ENCODE measurements around the gene BTBD19.
"Not testable (repeated sequence)": the region's sequence is repeated elsewhere in the genome, so short reads cannot be mapped to it uniquely, and the experiment has no call there.

Gene BTBD19, protein sequence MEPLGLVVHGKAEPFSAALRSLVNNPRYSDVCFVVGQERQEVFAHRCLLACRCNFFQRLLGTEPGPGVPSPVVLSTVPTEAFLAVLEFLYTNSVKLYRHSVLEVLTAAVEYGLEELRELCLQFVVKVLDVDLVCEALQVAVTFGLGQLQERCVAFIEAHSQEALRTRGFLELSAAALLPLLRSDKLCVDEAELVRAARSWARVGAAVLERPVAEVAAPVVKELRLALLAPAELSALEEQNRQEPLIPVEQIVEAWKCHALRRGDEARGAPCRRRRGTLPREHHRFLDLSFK

DNA sequence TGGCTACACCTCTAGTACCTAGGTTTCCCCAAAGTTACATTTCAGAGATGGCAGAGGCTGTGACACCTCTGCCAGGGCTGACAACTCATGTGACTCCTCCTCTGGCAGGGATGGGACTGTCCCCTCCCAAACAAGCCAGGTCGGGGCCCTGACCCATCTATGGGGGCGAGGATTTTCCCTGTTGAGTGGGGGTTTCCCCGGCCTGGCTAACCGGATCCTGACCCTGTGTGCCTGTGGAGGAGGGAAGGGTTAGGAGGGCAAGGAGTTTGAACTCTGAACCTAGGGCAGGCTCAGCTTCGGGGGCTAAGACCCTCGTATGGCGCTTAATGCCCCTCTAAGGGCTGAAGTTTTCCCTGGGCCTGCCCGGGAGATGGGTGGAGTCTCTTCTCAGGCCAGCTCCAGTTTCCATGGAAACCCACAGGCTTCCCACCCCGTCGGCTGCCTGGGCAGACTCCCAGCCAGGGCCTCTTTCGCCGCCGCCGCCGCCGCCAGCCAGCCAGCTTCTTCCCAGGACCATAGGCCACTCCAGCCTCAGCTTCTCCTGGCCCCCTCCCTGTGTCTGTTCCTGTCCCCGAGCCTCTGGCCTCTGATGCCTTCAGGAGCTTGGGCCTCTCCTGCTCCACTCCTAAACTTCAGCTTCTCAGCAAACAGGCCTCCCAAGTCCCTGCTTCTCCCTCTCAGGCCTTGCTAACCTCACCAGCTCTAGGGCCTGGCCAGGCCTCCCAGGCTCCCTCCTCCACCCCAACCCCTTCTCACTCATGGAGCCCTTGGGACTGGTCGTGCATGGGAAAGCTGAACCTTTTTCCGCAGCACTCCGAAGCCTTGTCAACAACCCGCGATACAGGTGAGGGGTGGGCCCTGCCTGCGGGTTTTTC, at the start of gene BTBD19:
TSS of gene BTBD19 (plus strand) at position 461 of the 875 bp plus-strand sequence. CDS start at position 759, 298 bp downstream.
- Mint-ChIP-seq H3K4me1 (peaks cover 70% of the 10 kb centered on the region), H3K36me3 (peaks cover 19% of the 10 kb centered on the region), H3K4me3 (peak within 1 kb of the TSS; percentile 81), H3K9me3 (no peaks in the 10 kb centered on the region), H3K27me3 (no peaks in the 10 kb centered on the region), H3K27ac (peak within 1 kb of the TSS; percentile 95)

DNA sequence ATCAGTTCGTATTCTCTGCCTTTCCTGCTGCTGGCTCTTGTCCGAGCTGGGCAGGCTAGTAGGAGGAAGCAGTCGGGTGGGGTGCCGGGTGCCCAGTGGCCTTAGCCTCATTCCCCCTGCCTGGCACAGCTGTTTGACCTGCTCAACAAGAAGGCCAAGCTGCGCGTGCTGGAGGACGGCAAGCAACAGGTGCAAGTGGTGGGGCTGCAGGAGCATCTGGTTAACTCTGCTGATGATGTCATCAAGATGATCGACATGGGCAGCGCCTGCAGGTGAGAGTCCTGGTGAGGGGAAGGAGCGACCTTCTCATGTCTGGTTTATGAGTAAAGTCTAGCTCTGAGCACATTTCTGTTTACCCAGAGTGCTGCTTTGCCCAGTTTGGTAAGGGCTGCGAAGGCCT, 49.2 kb upstream of the BTBD19 start:
- Mint-ChIP-seq H3K27ac (no peak overlapping the region), H3K9me3 (no peaks in the 10 kb centered on the region), H3K4me3 (no peak overlapping the region), H3K4me1 (peaks cover 4% of the 10 kb centered on the region), H3K36me3 (no peaks in the 10 kb centered on the region), H3K27me3 (no peaks in the 10 kb centered on the region)

DNA sequence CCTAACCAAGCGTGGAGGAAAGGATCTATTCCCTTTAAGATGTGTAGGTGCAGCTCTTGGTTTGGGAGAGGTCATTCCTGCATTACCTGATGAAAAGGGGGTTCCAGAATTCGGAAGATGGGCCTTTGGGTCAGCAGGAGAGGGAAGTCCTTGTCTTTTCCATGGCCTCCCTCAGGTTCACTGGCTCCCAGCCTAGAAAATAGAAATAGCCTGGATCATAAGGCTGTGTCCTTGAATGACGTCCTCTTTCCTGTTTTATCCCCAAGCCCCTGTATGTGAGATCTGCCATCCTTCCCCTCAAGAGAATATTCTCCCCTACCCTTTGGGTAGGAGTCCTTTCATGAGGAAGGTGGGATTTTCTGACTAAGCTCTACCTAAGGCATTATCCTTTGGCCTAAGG, 47.4 kb upstream of the BTBD19 start:
- Mint-ChIP-seq H3K36me3 (no peaks in the 10 kb centered on the region), H3K27me3 (no peaks in the 10 kb centered on the region), H3K4me1 (peaks cover 4% of the 10 kb centered on the region), H3K9me3 (no peaks in the 10 kb centered on the region), H3K4me3 (no peak overlapping the region), H3K27ac (no peak overlapping the region)

DNA sequence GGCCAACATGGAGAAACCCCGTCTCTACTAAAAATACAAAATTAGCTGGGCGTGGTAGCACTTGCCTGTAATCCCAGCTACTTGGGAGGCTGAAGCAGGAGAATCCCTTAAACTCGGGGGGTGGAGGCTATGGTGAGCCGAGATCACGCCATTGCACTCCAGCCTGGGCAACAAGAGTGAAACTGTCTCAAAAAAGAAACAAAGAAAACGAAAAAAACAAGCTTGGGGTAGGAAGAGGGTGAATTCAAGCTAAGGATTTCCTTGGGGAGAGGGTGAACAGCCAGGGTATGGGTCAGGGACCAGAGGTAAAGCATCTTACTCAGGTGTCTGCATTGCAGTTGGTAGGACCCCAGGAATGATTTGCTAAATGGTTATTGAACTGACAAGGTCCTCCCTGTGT, 41.9 kb upstream of the BTBD19 start:
- H3K36me3 Mint-ChIP-seq, H3K4me3 Mint-ChIP-seq: not testable (repeated sequence)

DNA sequence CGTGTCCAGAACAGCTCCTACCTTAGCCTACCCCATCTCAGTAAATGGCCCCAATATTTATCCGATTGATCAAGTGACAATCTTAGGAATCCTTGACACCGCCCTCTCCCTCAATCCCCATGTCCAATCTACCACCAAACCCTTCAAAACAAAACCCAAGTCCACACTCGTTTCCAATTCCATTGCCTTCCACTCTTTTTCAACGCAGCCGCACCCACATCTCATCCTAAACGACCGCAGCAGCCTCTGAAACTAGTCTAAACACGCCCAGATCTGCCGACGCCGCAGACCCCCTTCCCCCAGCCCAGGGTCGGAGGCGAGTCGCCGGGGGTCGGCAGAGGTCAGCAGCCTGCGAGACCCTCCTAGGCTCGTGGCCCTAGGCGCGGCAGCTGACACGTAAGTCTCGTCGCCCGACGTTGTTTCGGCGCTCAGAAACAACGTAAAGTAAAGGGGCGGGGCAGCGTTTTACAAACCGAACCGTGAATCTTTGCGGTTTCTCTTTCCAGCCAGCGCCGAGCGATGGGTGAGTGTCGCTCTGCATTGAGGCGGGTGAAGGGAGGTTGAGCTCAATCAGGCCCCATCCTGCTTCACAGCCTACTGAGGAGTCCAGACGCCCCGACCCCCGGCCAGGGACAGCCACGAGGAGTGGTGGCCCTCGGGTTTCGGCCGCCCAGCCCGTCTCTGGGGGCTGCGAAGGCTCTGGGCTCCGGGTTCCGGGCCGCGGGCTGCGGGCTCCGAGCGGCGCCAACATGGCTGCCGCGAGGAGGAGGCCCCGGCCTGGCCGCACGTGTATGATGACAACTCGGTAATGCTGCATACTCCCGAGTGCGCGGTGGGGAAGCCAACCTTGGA, 33.0 kb upstream of the BTBD19 start, which contains the start of gene RPS8:
TSS of gene RPS8 (plus strand) at position 463 of the 852 bp plus-strand sequence. CDS start at position 520, 57 bp downstream.
- Mint-ChIP-seq H3K4me3 (peak within 1 kb of the TSS; percentile 97), H3K4me1 (peaks cover 34% of the 10 kb centered on the region)

More for the DNA sequence above, 41.9 kb upstream of the BTBD19 start:
- not testable (repeated sequence) for H3K27ac Mint-ChIP-seq, H3K4me1 Mint-ChIP-seq, H3K9me3 Mint-ChIP-seq, H3K27me3 Mint-ChIP-seq

DNA sequence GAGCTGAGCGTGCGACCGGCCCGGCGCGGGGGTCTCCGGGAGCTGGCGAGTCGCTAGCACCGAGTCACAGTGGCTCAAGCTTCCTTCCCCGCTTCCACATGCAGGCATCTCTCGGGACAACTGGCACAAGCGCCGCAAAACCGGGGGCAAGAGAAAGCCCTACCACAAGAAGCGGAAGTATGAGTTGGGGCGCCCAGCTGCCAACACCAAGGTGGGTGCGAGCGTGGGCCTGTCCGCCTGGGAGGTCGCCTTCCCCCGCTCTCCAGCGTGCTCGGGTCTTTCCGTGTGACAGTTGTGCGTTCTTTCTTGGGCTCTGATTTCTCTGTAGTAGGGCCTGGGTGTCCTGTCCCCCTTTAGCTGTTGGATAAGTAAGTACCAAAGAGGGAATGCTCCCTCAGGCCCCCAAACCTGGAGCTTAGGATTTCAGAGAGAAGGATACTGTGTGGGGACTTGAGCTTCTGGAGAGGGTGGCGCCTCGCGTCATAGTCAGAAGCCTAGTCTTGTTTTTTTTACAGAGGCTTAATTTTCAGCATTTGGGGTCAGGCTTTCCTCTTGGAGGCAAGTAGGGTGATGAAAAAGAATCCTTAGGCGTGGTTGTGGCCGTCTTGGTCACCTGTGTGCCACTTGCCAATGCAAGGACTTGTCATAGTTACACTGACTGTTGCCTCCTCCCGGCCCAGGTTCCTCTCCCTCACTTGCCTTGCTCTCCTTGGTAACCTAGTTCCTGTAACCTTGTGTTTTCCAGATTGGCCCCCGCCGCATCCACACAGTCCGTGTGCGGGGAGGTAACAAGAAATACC, 32.2 kb upstream of the BTBD19 start:
- Mint-ChIP-seq H3K9me3 (no peaks in the 10 kb centered on the region), H3K4me3 (peak overlapping the region; percentile 97), H3K36me3 (peaks cover 35% of the 10 kb centered on the region), H3K27me3 (no peaks in the 10 kb centered on the region), H3K4me1 (peaks cover 38% of the 10 kb centered on the region), H3K27ac (peak overlapping the region; percentile 99)

More for the DNA sequence above, 33.0 kb upstream of the BTBD19 start, which contains the start of gene RPS8:
- Mint-ChIP-seq H3K36me3 (peaks cover 30% of the 10 kb centered on the region), H3K27ac (peak within 1 kb of the TSS; percentile 99), H3K9me3 (no peaks in the 10 kb centered on the region), H3K27me3 (no peaks in the 10 kb centered on the region)

DNA sequence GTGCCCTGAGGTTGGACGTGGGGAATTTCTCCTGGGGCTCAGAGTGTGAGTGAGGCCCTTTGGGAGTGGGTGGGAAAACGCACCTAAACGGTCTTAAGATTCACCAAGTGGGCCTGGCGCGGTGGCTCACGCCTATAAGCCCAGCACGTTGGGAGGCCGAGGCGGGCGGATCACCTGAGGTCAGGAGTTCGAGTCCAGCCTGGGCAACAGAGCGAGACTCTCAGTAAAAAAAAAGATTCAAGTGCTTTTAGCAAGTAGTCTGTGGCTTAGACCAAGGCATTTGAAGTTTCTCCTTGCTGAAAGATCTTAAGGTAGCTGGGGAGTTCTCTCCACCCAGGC, 31.6 kb upstream of the BTBD19 start:
- peaks cover 44% of the 10 kb centered on the region for H3K4me1 Mint-ChIP-seq
- H3K27ac Mint-ChIP-seq = peak overlapping the region; percentile 99
- H3K27me3 Mint-ChIP-seq = no peaks in the 10 kb centered on the region
- peak overlapping the region; percentile 97 for H3K4me3 Mint-ChIP-seq
- peaks cover 38% of the 10 kb centered on the region for H3K36me3 Mint-ChIP-seq
- no peaks in the 10 kb centered on the region for H3K9me3 Mint-ChIP-seq

DNA sequence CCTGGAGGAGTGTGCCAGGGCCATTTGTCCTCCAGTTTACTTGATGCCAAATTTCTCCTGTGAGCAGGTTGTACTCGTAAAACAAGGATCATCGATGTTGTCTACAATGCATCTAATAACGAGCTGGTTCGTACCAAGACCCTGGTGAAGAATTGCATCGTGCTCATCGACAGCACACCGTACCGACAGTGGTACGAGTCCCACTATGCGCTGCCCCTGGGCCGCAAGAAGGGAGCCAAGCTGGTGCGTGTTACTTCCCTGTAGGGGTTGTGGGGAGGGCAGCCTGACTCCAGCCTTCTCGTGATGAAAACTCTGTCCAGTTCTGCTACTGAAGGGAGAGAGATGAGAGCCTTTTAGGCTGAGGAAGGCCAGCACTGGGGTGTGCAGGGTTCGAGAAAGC, 30.8 kb upstream of the BTBD19 start:
- Mint-ChIP-seq H3K9me3 (no peaks in the 10 kb centered on the region), H3K27me3 (no peaks in the 10 kb centered on the region), H3K4me3 (peak overlapping the region; percentile 97), H3K27ac (peak overlapping the region; percentile 95), H3K4me1 (peaks cover 44% of the 10 kb centered on the region), H3K36me3 (peaks cover 38% of the 10 kb centered on the region)

DNA sequence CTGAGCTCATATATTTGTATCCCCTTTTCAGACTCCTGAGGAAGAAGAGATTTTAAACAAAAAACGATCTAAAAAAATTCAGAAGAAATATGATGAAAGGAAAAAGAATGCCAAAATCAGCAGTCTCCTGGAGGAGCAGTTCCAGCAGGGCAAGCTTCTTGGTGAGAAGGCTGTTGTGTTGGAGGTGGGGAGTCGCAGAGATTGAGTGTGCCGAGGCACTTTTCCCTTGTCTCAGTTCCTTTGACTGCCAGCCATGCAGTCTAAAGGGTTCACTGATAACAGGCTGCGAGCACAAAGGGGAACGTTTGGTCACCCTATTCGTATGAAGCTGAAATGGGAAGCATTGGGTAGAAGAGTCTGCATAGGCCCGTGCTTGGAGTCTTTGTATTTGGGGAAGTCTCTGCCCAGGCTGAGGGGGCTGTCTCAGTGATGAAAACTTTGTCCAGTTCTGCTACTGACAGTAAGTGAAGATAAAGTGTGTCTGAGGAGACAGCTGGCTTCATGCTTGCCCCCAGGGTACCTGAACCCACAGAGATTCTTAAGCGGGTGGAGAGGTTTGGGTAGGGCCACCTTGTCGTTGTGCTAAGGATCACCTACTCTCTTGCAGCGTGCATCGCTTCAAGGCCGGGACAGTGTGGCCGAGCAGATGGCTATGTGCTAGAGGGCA, 30.2 kb upstream of the BTBD19 start:
- Mint-ChIP-seq H3K36me3 (peaks cover 38% of the 10 kb centered on the region), H3K4me1 (peaks cover 45% of the 10 kb centered on the region), H3K4me3 (peak overlapping the region; percentile 97), H3K27ac (peak overlapping the region; percentile 95), H3K9me3 (no peaks in the 10 kb centered on the region), H3K27me3 (no peaks in the 10 kb centered on the region)

DNA sequence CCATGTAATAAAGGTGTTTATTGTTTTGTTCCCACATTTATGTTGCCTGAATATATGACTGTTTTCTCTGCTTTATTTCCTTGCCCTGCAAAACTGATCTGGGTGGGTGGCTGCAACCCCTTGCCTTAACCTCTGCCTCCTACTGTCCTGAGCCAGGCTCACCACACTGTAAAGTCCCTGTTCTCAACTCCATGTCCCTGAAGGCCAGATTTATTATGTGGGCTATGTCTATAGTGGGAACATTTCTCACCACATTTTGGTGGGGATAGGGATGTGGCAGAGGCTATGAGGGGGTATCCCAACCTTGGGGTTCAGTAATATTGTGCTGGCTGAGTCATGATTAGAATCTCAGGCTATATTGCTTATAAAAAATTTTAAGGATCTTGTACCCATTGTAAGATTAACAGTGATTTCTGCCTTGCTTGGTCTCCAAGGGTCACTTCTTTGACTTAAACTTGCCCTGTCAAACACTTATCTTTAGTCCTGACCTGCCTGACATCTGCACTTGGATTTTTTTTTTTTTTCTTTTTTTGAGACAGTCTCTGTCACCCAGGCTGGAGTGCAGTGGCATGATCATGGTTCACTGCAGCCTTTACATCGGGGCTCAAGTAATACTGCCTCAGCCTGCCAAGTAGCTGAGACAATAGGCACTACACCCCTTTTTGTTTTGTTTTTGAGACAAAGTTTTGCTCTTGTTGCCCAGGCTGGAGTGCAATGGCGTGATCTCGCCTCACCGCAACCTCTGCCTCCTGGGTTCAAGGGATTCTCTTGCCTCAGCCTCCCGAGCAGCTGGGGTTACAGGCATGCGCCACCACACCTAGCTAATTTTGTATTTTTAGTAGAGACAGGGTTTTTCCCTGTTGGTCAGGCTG, 29.4 kb upstream of the BTBD19 start:
- H3K4me3 Mint-ChIP-seq = peak overlapping the region; percentile 97
- peak overlapping the region; percentile 84 for H3K27ac Mint-ChIP-seq
- H3K4me1 Mint-ChIP-seq = peaks cover 51% of the 10 kb centered on the region
- H3K9me3 Mint-ChIP-seq = no peaks in the 10 kb centered on the region
- H3K27me3 Mint-ChIP-seq = no peaks in the 10 kb centered on the region
- H3K36me3 Mint-ChIP-seq = peaks cover 38% of the 10 kb centered on the region

DNA sequence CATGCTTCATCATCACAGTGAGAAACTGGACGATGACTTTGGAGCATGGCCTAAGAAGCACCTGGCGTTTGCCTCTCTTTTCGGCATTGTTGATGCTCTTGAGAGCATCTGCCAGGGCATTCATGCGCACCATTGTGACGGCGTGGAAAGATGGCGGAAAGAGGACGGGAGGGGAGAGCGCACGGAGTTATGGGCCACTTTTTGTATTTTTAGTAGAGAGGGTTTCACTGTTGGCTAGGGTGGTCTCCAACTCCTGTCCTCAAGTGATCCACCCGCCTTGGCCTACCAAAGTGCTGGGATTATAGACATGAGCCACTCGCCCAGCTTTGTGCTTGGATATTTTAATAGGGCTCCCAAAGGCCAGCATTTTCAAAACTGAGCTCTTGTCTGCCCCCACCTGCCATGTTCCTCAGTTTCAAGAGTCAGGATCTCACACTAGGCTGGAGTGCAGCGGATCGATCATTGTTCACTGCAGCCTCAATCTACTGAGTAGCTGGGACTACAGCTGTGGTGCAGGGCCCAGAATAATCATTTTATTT, 27.7 kb upstream of the BTBD19 start:
- Mint-ChIP-seq H3K9me3 (no peaks in the 10 kb centered on the region), H3K4me1 (peaks cover 53% of the 10 kb centered on the region), H3K36me3 (peaks cover 38% of the 10 kb centered on the region), H3K27ac (peak overlapping the region; percentile 68), H3K4me3 (peak overlapping the region; percentile 68), H3K27me3 (no peaks in the 10 kb centered on the region)

DNA sequence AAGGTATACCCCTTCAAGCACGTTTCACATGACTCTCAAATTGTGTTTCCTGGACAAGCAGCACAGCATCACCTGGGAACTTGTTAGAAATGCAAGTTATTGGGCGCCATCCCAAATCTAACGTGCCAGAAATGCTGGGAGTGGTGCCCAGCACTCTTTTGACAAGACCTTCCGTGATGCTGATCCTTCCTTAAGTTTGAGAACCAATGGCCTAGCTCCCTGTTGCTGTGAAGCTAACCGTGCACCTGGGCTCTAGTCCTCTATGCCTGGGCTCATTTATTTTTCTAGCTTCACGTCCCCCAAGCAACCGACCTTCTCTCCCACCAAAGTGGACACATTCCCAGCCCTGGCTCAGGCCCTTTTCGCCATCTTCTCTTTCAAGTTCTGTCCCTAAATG, 24.6 kb upstream of the BTBD19 start:
- Mint-ChIP-seq H3K4me1 (peaks cover 49% of the 10 kb centered on the region), H3K36me3 (peaks cover 17% of the 10 kb centered on the region), H3K4me3 (peak overlapping the region; percentile 56), H3K27ac (peak overlapping the region; percentile 4), H3K27me3 (no peaks in the 10 kb centered on the region), H3K9me3 (no peaks in the 10 kb centered on the region)
